COLO829 (cell line): ENCODE data around the gene MCTP1.
"Not testable (repeated sequence)": the region's sequence is repeated elsewhere in the genome, so short reads cannot be mapped to it uniquely, and the experiment has no call there.

Experiments
- DNase-seq: peaks from one replicate; pipeline ENCODE4 v3.0.0; 2012; ENCODE audit warnings: low spot score

The MCTP1 gene

DNA sequence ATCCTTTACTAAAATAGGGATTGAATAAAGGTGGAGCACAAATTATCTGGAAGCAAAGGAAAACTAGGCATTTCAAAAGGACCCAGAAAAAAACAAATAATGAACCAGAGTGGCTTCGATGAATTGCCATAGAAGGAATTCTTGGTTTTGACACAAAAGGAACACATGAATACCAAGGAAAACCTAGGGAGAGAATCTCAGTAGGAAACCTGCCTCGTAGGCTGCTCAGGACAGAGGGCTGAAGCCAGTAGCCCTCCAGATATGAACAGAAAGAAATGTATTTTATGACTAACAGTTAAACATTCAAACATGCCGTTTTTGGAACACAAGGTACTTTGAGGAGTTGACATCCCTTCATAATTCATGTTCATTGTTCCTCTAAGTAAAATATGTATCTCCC lies 420.9 kb downstream of the MCTP1 start:
- DNase-seq, result no peak

DNA sequence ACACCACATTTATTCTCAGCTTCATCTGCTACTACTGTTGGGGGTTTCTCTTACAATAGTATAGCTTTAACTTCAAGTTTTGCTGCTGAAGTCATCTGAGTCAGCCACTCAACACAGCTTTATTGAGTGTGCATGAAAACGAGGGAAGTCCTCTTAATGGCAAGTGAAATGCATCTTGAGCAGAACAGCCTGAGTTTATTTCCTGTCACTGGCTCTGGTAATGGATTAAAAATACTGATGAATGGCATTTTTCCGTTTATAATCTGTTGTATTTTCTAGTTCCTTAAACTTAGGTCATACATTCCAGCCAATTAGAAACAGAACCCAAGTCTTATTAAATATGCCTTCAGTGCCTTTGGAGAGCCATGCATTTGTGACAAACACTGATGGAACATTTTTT lies 427.8 kb downstream of the MCTP1 start:
- DNase-seq, result no peak

DNA sequence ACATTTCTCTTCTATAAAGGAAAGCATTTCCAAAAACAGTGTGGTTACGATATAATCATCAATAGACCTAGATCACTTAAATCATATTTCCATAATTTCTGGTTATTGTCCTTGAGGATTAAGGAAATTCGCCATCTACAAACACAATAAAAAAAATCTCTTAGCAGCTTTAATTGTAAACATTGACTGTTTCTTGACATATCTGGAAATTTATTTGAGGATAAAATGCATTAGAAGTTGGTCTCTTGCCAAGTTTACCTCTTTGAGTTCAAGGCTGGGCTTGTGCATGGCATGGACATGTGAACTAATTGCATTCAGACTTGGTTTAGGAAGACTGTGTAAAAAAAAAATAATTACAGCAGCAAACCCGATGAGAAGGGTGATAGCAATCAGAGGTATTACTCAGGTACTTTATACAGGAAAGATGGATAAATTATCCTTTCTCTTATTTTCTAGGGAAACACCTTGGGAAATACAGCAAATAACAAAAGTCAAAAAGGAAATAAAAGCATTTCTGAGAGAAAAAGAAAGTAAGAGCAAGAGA lies 428.6 kb downstream of the MCTP1 start:
- no peak for DNase-seq

GRCh38 chr5:94855543-94855942 lies 429.4 kb downstream of the MCTP1 start:
- DNase-seq, result no peak

DNA sequence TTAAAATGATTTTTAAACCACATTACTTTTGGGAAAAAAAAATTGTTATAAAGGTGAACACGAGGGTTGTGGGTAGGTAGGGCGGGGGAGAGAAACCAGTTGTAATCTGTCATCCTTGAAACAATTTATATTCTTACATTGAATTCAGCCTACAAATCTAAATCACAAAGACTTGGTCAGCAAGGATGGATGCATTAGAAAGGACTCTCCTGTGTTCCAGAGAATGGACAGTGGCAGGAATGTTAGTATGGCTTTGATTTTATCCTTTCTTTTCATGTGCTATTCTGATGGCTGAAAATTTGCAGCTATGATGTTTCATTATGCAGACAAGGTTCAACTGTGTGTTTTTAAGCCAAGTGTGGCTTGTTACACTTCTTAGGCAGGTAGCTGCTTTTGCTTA lies 431.8 kb downstream of the MCTP1 start:
- no peak for DNase-seq

GRCh38 chr5:94850960-94851359 lies 433.9 kb downstream of the MCTP1 start:
- DNase-seq, result no peak

- peak; percentile 27 for DNase-seq
Observed at GRCh38 chr5:94849821-94850736, 434.8 kb downstream of the MCTP1 start.

DNA sequence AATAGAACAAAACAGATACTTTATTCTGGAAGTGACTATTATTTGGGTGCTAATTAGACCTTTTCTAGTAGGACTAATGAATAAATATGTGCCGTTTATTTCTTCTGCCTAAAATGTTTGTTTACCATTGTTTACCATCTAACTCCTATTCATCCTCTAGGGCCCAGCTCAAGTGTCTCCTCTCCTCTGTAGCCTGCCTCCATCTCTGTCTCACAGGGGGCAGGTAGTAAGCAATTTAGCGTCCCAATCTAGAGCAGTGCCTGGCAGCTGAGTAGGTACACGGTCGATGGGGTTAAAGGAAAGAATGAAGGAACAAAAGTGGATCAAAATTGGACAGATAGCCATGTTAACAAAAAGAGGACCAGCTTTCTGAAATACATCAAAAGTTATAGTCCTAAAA lies 435.6 kb downstream of the MCTP1 start:
- DNase-seq, result no peak

DNA sequence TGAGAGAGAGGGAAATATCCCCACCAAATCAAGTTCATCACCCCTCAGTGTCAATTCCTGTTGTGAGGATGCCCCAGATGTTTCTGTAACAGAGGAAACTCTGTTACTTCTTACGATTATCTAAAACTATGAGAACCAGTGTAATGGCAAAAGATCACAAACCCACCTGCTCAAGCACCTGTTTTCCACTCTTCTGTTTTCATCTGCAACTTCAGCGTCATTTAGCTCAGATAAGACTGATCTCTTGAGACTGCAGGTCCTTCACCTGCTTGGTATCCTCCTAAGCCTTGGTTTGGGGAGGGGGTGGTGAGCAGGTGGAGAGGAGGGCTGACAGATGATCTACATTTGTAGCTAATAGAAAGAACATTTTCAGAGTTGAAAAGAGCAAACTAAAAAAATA lies 437.2 kb downstream of the MCTP1 start:
- no peak for DNase-seq

DNA sequence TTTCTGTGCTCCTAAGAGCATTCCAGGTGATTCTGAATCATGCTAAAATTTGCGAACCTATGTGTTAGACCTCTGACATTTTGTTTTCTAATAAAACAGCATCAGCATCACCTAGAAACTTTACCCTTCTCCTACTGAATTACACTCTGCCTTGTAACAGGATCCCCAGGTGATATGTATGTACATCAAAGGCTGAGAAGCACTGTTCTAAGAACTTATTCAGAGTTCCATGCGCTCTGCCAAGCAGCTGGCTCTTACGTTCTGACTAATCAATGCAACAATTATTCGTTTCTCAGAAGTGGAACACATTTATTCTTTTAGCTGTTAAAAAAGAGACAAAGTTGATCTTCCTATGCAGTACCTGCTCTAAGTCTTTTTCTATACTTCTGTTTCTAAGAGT lies 437.9 kb downstream of the MCTP1 start:
- no peak for DNase-seq

DNA sequence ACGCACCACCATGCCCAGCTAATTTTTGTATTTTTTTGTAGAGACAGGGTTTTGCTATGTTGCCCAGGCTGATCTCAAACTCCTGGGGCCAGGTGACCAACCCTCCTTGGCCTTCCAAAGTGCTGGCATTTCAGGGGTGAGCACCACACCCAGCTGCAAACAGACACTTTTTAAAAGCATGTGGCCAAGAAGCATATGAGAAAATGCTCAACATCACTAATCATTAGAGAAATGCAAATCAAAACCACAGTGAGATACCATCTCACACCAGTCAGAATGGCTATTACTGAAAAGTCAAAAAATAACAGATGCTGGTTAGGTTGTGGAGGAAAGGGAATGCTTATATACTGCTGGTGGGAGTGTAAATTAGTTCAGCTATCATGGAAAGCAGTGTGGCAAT lies 439.2 kb downstream of the MCTP1 start:
- not testable (repeated sequence) for DNase-seq

DNA sequence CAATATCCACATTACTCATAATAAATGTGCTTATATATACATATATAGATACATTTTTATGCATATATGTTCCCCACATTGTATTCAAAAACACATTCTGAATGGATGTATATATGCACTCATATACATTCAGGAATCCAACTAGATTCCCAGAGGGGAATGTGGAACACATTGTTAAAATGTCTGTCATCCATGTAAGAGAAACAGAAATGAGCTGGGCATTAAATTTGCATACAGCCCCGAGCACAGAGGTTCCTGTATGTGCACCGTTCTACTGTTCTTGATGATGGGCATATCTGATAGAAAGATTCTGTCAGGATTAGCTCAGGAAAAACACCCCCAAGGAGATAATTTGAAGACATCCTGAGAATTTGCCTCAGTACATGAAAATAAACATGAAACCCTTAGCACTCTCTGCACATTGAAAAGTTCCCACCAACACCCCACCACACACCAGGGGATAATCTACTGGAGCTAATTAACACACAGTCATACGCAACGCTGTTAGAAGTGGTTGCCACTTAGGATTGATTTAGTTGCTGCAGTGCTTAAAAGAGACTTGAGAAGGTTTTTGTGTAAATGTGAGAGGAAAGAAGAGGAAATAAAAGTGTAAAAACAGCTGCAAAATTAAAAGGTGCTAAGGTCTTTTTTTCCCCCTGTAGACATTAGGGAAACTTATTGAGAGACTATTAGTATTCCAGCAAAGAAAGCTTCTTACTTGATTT lies 443.1 kb downstream of the MCTP1 start:
- no peak for DNase-seq

GRCh38 chr5:94833851-94834250 lies 451.0 kb downstream of the MCTP1 start:
- DNase-seq, result no peak

- no peak for DNase-seq
Observed at GRCh38 chr5:94832685-94833084, 452.2 kb downstream of the MCTP1 start.

GRCh38 chr5:94830520-94830919 lies 454.4 kb downstream of the MCTP1 start:
- peak; percentile 5 for DNase-seq

DNA sequence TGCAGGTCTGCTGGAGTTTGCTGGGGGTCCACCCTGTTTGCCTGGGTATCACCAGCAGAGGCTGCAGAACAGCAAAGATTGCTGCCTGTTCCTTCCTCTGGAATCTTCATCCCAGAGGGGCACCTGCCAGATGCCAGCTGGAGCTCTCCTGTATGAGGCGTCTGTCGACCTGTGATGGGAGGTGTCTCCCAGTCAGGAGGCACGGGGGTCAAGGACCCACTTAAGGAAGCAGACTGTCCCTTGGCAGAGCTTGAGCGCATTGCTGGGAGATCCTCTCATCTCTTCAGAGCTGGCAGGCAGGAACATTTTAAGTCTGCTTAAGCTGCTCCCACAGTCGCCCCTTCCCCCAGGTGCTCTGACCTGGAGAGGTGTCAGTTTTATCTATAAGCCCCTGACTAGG lies 456.7 kb downstream of the MCTP1 start:
- DNase-seq, result not testable (repeated sequence)

- no peak for DNase-seq
Observed at GRCh38 chr5:94820488-94820887, 464.4 kb downstream of the MCTP1 start.

GRCh38 chr5:94818904-94819303 lies 466.0 kb downstream of the MCTP1 start:
- DNase-seq, result no peak

GRCh38 chr5:94815313-94816039 lies 469.4 kb downstream of the MCTP1 start:
- DNase-seq, result no peak

GRCh38 chr5:94812232-94812631 lies 472.7 kb downstream of the MCTP1 start:
- no peak for DNase-seq

DNA sequence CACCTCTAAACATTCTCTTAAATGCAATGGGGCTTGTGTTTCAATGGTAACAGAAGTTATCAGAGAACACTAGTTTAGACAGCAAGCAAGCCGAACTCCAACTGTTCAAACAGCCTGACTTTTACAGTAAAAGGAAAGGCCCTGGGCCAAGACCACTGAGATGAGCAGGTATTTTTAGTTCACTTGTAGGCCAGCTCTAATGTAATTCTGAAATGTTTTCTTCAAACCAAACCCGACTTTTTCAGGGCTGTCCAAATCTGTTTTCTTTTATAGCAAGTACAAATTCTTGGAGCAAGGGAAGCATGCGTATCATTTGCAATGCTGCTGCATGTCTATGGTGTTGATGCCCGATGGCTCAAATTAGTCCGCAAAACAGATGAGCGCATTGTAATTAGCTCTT lies 473.6 kb downstream of the MCTP1 start:
- no peak for DNase-seq

DNA sequence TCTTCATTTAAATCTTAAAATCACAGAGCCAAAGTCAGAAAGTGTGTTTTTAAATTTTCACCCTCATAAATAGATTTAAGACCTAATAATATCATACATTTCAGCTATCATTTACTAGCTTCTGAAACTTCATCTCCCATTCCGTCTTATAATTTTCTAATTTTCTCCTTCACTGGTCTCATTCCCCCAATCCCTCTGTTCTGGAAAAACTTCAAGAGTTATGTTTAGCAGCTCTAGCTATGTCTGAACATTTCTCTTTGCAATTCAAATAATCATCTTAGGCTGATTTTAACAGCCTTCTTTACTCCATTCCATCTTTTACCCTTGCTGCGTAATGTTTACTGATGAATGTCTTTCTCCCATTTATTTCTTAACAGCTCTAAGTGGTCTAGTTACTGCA lies 474.0 kb downstream of the MCTP1 start:
- DNase-seq, result no peak
